IMR-90 (cell line): ENCODE measurements around the gene MOB3A. TPM values are rescaled to one million over a fixed set of nuclear protein-coding genes. Genes with fewer than 3 reads are reported as not detected.

ENCODE experiments used
- ATAC-seq: fragments of 200-7000 bp; cut with Tn5 transposase; 2 replicates; pipeline ENCODE4 v1.9.1; 2020; ENCODE audit warnings: low read depth, mild to moderate bottlenecking, moderate library complexity
- BruUV-seq: library from RNA; stranded (reverse); fragments of 400-500 nt; replicated peaks from 2 replicates; lab custom pipeline; 2021; lab: Mats Ljungman, UMichigan
- CTCF ChIA-PET: fragments of 300-600 bp; formaldehyde crosslinking; extraction: SDS; loops from one replicate; lab custom pipeline; 2021; ENCODE audit warnings: antibody characterized with exemption; lab: Yijun Ruan, JAX
- POLR2A ChIA-PET: fragments of 300-600 bp; sonication (Branson Sonifier 250); formaldehyde crosslinking; loops from one replicate; lab custom pipeline; 2022; ENCODE audit warnings: antibody characterized with exemption; ENCODE audit not compliant: unreplicated experiment; lab: Charles Lee
- DNase-seq: peaks from one replicate; pipeline ENCODE4 v3.0.0; 2013
- H2AFZ ChIP-seq: replicated peaks from 2 replicates; pipeline ENCODE3; 2013; ENCODE audit warnings: low read length, mild to moderate bottlenecking; ENCODE audit not compliant: poor library complexity
- H2AK5ac ChIP-seq: 2 replicates; pipeline ENCODE4 v1.6.1; 2013; ENCODE audit warnings: low read depth, low read length, inconsistent platforms
- H2AK9ac ChIP-seq: replicated peaks from 2 replicates; pipeline ENCODE3; 2013; ENCODE audit warnings: mild to moderate bottlenecking, low read depth, low read length, moderate library complexity; ENCODE audit not compliant: poor library complexity
- H2BK120ac ChIP-seq: 2 replicates; pipeline ENCODE4 v1.6.1; 2013; ENCODE audit warnings: low read depth, low read length, inconsistent platforms
- H2BK15ac ChIP-seq: 3 replicates; pipeline ENCODE4 v1.6.1; 2013; ENCODE audit warnings: low read depth, low read length, inconsistent platforms
- H2BK20ac ChIP-seq: 2 replicates; pipeline ENCODE4 v1.6.1; 2013; ENCODE audit warnings: low read depth, mild to moderate bottlenecking, inconsistent platforms, low read length, moderate library complexity
- H2BK5ac ChIP-seq: 2 replicates; pipeline ENCODE4 v1.6.1; 2013; ENCODE audit warnings: mild to moderate bottlenecking, low read depth, low read length, inconsistent platforms; ENCODE audit not compliant: poor library complexity, severe bottlenecking
- H3K14ac ChIP-seq: replicated peaks from 2 replicates; pipeline ENCODE4 v1.6.1; 2013; ENCODE audit warnings: low read depth, low read length, inconsistent platforms
- H3K18ac ChIP-seq: 2 replicates; pipeline ENCODE4 v1.6.1; 2013; ENCODE audit warnings: low read depth, low read length, control low read depth
- H3K23ac ChIP-seq: 2 replicates; pipeline ENCODE4 v1.6.1; 2013; ENCODE audit warnings: low read depth, low read length, inconsistent platforms
- H3K27ac ChIP-seq: 2 replicates; pipeline ENCODE4 v1.5.1; 2013; ENCODE audit warnings: mild to moderate bottlenecking, control low read depth, low read length; ENCODE audit not compliant: insufficient read depth
- H3K27me3 ChIP-seq: 2 replicates; pipeline ENCODE4 v1.6.1; 2013; ENCODE audit warnings: low read length; ENCODE audit not compliant: control insufficient read depth, insufficient read depth
- H3K36me3 ChIP-seq: 2 replicates; pipeline ENCODE4 v1.6.1; 2013; ENCODE audit warnings: low read length, mixed read lengths; ENCODE audit not compliant: control insufficient read depth, insufficient read depth
- H3K4ac ChIP-seq: 2 replicates; pipeline ENCODE4 v1.6.1; 2013; ENCODE audit warnings: low read depth, low read length, inconsistent platforms
- H3K4me1 ChIP-seq: 2 replicates; pipeline ENCODE4 v1.6.1; 2013; ENCODE audit warnings: low read length, mixed read lengths; ENCODE audit not compliant: control insufficient read depth, insufficient read depth
- H3K4me2 ChIP-seq: 2 replicates; pipeline ENCODE4 v1.6.1; 2013; ENCODE audit warnings: low read depth, mild to moderate bottlenecking, control low read depth, low read length, moderate library complexity
- H3K4me3 ChIP-seq: 2 replicates; pipeline ENCODE4 v1.5.1; 2013; ENCODE audit warnings: low read depth, mild to moderate bottlenecking, control low read depth, low read length, moderate library complexity; ENCODE audit not compliant: insufficient read depth
- H3K56ac ChIP-seq: 2 replicates; pipeline ENCODE4 v1.6.1; 2013; ENCODE audit warnings: low read length, inconsistent platforms; ENCODE audit not compliant: insufficient read depth; ENCODE audit errors: extremely low read depth
- H3K79me1 ChIP-seq, 2 experiments: 2 replicates each; pipeline ENCODE4 v1.6.1; 2013; ENCODE audit warnings: low read length in 2 of 2, inconsistent platforms in 1 of 2, low read depth in 1 of 2
- H3K9ac ChIP-seq: 2 replicates; pipeline ENCODE4 v1.6.1; 2013; ENCODE audit warnings: low read depth, low read length, control low read depth
- H3K9me1 ChIP-seq: 2 replicates; pipeline ENCODE4 v1.6.1; 2013; ENCODE audit warnings: low read length, inconsistent platforms; ENCODE audit not compliant: insufficient read depth
- H3K9me3 ChIP-seq: 2 replicates; pipeline ENCODE4 v1.6.1; 2013; ENCODE audit warnings: low read length; ENCODE audit not compliant: control insufficient read depth, insufficient read depth
- H4K20me1 ChIP-seq: 2 replicates; pipeline ENCODE4 v1.6.1; 2013; ENCODE audit warnings: low read length, inconsistent platforms; ENCODE audit not compliant: insufficient read depth
- H4K5ac ChIP-seq: 2 replicates; pipeline ENCODE4 v1.6.1; 2013; ENCODE audit warnings: mild to moderate bottlenecking, low read depth, low read length, control low read depth
- H4K8ac ChIP-seq, 2 experiments: 2 replicates each; pipeline ENCODE4 v1.6.1; 2013; ENCODE audit warnings: low read depth in 2 of 2, low read length in 2 of 2, control low read depth in 1 of 2, inconsistent platforms in 1 of 2
- H4K91ac ChIP-seq: 2 replicates; pipeline ENCODE4 v1.6.1; 2013; ENCODE audit warnings: low read depth, low read length, inconsistent platforms; ENCODE audit not compliant: insufficient read depth
- BHLHE40 ChIP-seq: fragments of 150-350 bp; IDR thresholded peaks from 2 replicates; pipeline ENCODE4 v1.6.1; 2016; ENCODE audit warnings: mild to moderate bottlenecking, low read depth, low read length
- CEBPB ChIP-seq: IDR thresholded peaks from 2 replicates; pipeline ENCODE4 v1.6.1; 2012; ENCODE audit warnings: low read depth, low read length, improper control_type of control experiment
- CHD1 ChIP-seq: IDR thresholded peaks from 2 replicates; pipeline ENCODE4 v1.6.1; 2012; ENCODE audit warnings: low read depth, low read length, improper control_type of control experiment
- FOS ChIP-seq: fragments of 150-350 bp; IDR thresholded peaks from 2 replicates; pipeline ENCODE4 v1.6.1; 2016; ENCODE audit warnings: low read depth, low read length
- MAFK ChIP-seq: IDR thresholded peaks from 2 replicates; pipeline ENCODE4 v1.6.1; 2012; ENCODE audit warnings: low read depth, low read length, improper control_type of control experiment
- MAZ ChIP-seq: IDR thresholded peaks from 2 replicates; pipeline ENCODE4 v1.6.1; 2012; ENCODE audit warnings: low read depth, mild to moderate bottlenecking, low read length, improper control_type of control experiment, moderate library complexity, borderline replicate concordance
- MXI1 ChIP-seq: IDR thresholded peaks from 2 replicates; pipeline ENCODE4 v1.6.1; 2012; ENCODE audit warnings: low read depth, mild to moderate bottlenecking, low read length, moderate library complexity, borderline replicate concordance
- NFE2L2 ChIP-seq: fragments of 150-350 bp; IDR thresholded peaks from 2 replicates; pipeline ENCODE4 v1.6.1; 2016; ENCODE audit warnings: low read depth, mild to moderate bottlenecking, low read length
- POLR2A ChIP-seq: IDR thresholded peaks from 2 replicates; pipeline ENCODE4 v1.6.1; 2012; ENCODE audit warnings: mild to moderate bottlenecking, low read depth, low read length
- RCOR1 ChIP-seq: IDR thresholded peaks from 2 replicates; pipeline ENCODE4 v1.6.1; 2012; ENCODE audit warnings: mild to moderate bottlenecking, low read length, improper control_type of control experiment; ENCODE audit not compliant: insufficient replicate concordance
- RFX5 ChIP-seq: IDR thresholded peaks from 2 replicates; pipeline ENCODE4 v1.8.0; 2012; ENCODE audit warnings: low read depth, mild to moderate bottlenecking, low read length, moderate library complexity
- SMC3 ChIP-seq: fragments of 150-350 bp; IDR thresholded peaks from 2 replicates; pipeline ENCODE4 v1.6.1; 2016; ENCODE audit warnings: low read depth, mild to moderate bottlenecking, antibody characterized with exemption, low read length, moderate library complexity
- WGBS, 2 experiments: methylation state at CpG; one replicate each; pipeline versions ENCODE4 v1.1.5 to v1.1.7; 2013; ENCODE audit warnings: missing lambda C conversion rate in 2 of 2; ENCODE audit not compliant: insufficient read length in 1 of 2; ENCODE audit errors: extremely low coverage in 2 of 2; 5-methylcytosine and 5-hydroxymethylcytosine counted together
- dilution Hi-C: fragments of 300-500 bp; cut with HindIII; formaldehyde crosslinking; loops from one replicate; pipeline ENCODE4 v1.14.3; 2018; ENCODE audit warnings: low sequenced_read_pairs; ENCODE audit not compliant: unreplicated experiment
- in situ Hi-C: fragments of 300-500 bp; cut with MboI; formaldehyde crosslinking; loops from 3 replicates; pipeline ENCODE4 v1.14.3; 2019; ENCODE audit warnings: low sequenced_read_pairs, inconsistent platforms, mixed read lengths
- intact Hi-C: fragments of 100-400 bp; cut with micrococcal nuclease; formaldehyde crosslinking; loops from 2 replicates; pipeline ENCODE4 v1.10.0; 2022
- polyA plus RNA-seq, 3 experiments: library from polyadenylated mRNA; depleted of rRNA; stranded (reverse); fragments of >200 nt; gene quantifications; 2 replicates each; pipeline ENCODE4 v1.2.3, GENCODE V29; 2012; ENCODE audit warnings: low replicate concordance in 1 of 3
- total RNA-seq: library from RNA; depleted of rRNA; stranded (reverse); fragments of >200 nt; gene quantifications from 2 replicates; pipeline ENCODE4 v1.2.3, GENCODE V29; 2012
- TF ChIP-seq, protein P1 (sequence below): fragments of 150-350 bp; IDR thresholded peaks from 2 replicates; pipeline ENCODE4 v1.6.1; 2016; ENCODE audit warnings: low read depth, mild to moderate bottlenecking, low read length, moderate library complexity, borderline replicate concordance
- TF ChIP-seq, protein P2 (sequence below): fragments of 150-350 bp; IDR thresholded peaks from 2 replicates; pipeline ENCODE4 v1.6.1; 2017; ENCODE audit warnings: mild to moderate bottlenecking, antibody characterized with exemption, low read length, low read depth
- TF ChIP-seq, protein P3 (sequence below): conservative IDR thresholded peaks from 2 replicates; pipeline ENCODE4 v1.5.1; 2012; ENCODE audit warnings: mild to moderate bottlenecking, low read depth, low read length, improper control_type of control experiment

Gene MOB3A
- total and polyA plus RNA-seq, 2 of the 4 experiments (the other 2 are of a cell fraction) = 9.3 to 26.5 TPM

DNA sequence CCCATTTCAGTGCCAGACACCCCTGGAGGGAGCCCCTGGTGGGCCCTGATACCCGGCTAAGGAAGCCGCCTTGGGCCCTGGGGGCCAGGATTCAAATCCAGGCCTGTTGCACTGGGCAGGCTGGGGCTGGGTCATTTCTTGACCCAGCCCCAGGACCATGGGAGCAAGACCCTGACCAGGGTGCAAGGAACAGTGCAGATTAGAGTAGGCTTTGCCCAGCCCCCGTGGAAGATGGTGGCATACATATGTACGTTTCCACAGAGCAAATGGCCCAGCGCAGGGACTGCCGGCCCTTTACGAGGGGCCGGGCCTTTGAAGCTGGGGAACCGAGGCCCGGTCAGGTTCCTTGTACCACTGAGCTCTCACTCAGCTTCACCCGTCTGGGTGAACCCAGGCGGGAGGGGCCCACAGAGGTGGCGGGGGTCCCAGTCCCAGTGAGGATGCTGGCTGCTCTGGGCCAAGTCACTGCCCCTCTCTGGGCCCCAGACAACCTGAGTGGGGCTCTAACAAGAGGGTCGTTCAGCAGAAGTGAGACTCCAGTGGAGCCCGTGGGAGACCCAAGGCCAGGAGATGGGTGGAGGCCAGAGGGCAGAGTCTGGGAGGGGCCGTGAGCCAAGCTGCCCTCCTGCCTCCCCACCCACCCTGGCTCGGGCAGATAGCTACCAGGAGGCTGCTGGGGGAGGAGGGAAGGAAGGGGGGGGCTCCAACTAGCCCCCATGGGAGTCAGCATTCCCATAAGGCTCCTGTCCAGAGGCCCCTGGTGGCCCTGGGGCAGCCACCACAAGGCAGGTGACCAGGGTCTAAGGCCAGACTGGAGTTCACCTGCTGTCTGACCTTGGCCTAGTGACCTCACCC lies 47.8 kb downstream of the MOB3A start:
- intact Hi-C loops (no loop called here), in situ Hi-C loops (no loop called here), dilution Hi-C loops (no loop called here)
- H2AFZ ChIP-seq = peak overlapping the region; percentile 21
- peaks cover 23% of the 10 kb centered on the region for H3K4me1 ChIP-seq
- H2BK120ac ChIP-seq = no peak overlapping the region
- H3K14ac ChIP-seq = no peak overlapping the region
- H2BK5ac ChIP-seq = no peak overlapping the region
- H2AK5ac ChIP-seq = no peak overlapping the region
- BruUV-seq = no TSS peak
- no peak overlapping the region for H4K5ac ChIP-seq
- H3K27me3 ChIP-seq = no peaks in the 10 kb centered on the region
- no peak overlapping the region for H3K4ac ChIP-seq
- peaks cover 24% of the 10 kb centered on the region for H3K36me3 ChIP-seq
- no peak overlapping the region for H3K4me3 ChIP-seq
- H2BK15ac ChIP-seq = no peak overlapping the region
- CTCF ChIA-PET = no interaction called here
- peaks cover 4% of the 10 kb centered on the region for H3K9me1 ChIP-seq
- 93% methylated on average over 10 of the region's 17 CpGs; no CpG with 5 or more reads in 1 of the 2 experiments for WGBS, 2 experiments
- POLR2A ChIA-PET = no interaction called here
- H4K8ac ChIP-seq = no peak overlapping the region
- peaks cover 5 to 64% of the 10 kb centered on the region in 2 experiments; a peak in 3 of 4 replicates for H3K79me1 ChIP-seq
- no peak overlapping the region for H3K27ac ChIP-seq
- no peak overlapping the region for H3K4me2 ChIP-seq
- H3K9ac ChIP-seq = no peak overlapping the region; the same call in 1 of the 2 replicates
- H3K18ac ChIP-seq = no peak overlapping the region
- no peak overlapping the region for H2AK9ac ChIP-seq
- H3K56ac ChIP-seq = no peak overlapping the region
- H3K9me3 ChIP-seq = no peaks in the 10 kb centered on the region
- peaks cover 58% of the 10 kb centered on the region for H4K20me1 ChIP-seq
- no peak overlapping the region for H2BK20ac ChIP-seq
- DNase-seq (no peak), ATAC-seq (no peak)
- H4K91ac ChIP-seq = no peak overlapping the region
- H3K23ac ChIP-seq = no peak overlapping the region
- TF ChIP-seq, protein P1, sequence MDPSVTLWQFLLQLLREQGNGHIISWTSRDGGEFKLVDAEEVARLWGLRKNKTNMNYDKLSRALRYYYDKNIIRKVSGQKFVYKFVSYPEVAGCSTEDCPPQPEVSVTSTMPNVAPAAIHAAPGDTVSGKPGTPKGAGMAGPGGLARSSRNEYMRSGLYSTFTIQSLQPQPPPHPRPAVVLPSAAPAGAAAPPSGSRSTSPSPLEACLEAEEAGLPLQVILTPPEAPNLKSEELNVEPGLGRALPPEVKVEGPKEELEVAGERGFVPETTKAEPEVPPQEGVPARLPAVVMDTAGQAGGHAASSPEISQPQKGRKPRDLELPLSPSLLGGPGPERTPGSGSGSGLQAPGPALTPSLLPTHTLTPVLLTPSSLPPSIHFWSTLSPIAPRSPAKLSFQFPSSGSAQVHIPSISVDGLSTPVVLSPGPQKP = no peak
- TF ChIP-seq CEBPB = no peak
- TF ChIP-seq MAFK = no peak
- TF ChIP-seq CHD1 = no peak
- TF ChIP-seq SMC3 = no peak
- TF ChIP-seq RCOR1 = no peak
- TF ChIP-seq POLR2A = no peak
- TF ChIP-seq MAZ = no peak
- no peak for TF ChIP-seq MXI1
- TF ChIP-seq, protein P2, sequence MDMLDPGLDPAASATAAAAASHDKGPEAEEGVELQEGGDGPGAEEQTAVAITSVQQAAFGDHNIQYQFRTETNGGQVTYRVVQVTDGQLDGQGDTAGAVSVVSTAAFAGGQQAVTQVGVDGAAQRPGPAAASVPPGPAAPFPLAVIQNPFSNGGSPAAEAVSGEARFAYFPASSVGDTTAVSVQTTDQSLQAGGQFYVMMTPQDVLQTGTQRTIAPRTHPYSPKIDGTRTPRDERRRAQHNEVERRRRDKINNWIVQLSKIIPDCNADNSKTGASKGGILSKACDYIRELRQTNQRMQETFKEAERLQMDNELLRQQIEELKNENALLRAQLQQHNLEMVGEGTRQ = no peak
- no peak for TF ChIP-seq FOS
- TF ChIP-seq NFE2L2 = no peak
- TF ChIP-seq BHLHE40 = no peak
- TF ChIP-seq, protein P3, sequence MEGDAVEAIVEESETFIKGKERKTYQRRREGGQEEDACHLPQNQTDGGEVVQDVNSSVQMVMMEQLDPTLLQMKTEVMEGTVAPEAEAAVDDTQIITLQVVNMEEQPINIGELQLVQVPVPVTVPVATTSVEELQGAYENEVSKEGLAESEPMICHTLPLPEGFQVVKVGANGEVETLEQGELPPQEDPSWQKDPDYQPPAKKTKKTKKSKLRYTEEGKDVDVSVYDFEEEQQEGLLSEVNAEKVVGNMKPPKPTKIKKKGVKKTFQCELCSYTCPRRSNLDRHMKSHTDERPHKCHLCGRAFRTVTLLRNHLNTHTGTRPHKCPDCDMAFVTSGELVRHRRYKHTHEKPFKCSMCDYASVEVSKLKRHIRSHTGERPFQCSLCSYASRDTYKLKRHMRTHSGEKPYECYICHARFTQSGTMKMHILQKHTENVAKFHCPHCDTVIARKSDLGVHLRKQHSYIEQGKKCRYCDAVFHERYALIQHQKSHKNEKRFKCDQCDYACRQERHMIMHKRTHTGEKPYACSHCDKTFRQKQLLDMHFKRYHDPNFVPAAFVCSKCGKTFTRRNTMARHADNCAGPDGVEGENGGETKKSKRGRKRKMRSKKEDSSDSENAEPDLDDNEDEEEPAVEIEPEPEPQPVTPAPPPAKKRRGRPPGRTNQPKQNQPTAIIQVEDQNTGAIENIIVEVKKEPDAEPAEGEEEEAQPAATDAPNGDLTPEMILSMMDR = no peak
- TF ChIP-seq RFX5 = no peak
